Amygdala (tissue), 56 donors: ENCODE results near the gene AUNIP.
"Not testable (repeated sequence)": the region's sequence is repeated elsewhere in the genome, so short reads cannot be mapped to it uniquely, and the experiment has no call there.

ENCODE experiments used
- DNase-seq, 56 donors: peaks; one replicate each; lab custom pipeline; 2025; lab: John Stamatoyannopoulos, UW

AUNIP gene

DNA sequence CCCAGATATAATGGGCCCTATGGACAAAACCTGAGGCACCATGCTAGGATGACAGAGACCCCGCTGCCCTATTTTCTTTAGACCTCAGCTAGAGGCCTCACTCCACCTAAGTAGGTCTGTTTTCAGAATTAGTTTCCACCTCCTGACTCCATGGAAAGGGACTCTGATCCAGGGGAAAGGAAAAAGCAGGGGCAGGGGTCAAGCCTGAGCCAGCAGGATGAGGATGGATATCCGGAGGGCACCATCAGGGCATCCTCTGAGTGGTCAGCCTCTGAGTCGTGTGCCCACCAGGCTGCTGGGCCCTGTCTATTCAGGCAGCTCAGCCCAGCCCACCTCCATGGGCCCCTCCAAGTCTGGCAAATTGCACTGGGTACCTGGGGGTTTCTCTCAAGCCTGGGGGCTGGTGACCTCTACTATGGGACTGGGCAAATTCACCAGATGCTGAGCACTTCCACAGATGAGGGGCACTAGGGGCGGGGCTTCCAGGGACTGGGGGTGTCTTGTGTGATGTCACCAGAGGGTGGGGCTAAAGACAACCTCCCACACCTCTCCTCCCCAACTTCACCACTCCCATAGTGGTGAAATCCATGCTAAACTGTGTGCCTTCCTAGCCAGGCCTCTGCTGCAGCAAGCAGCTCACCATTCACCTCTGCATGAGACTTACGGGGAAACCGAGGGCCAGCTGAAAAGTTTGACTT, 10.8 kb upstream of the AUNIP start:
- no peak for DNase-seq

DNA sequence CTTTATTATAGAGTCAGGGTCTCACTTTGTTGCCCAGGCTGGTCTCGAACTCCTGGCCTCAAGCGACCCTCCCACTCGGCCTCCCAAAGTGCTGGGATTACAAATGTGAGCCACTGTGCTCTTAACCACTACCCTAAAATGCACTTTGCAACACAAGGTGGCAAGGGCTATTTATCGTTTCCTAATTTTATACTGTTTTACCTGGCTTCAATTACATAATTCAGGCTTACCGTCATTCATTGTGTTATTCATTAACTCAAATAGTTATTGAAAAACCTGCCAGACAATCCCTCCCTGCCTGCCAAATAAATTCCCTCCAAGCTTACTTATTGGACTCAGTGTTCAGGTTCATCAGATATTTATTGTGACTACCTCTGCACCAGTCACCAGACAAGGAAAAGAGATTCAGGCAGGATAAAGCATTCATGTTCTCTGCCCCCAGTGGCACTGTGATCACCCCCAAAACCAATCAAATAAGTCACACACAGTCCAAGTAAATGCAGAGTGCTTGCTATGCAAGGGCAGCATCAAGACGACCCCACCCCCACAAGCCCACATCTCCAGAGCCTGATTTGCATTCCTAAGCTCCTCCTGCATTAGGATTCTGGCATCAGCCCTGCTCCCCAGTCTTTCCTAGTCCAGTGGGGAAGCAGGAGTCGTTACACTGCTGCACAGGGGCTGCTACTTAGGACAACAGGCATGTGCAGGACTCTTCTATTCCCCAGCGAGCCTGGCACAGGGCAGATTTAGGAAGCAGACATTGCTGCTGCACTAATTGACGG, 8.1 kb upstream of the AUNIP start:
- no peak for DNase-seq

DNA sequence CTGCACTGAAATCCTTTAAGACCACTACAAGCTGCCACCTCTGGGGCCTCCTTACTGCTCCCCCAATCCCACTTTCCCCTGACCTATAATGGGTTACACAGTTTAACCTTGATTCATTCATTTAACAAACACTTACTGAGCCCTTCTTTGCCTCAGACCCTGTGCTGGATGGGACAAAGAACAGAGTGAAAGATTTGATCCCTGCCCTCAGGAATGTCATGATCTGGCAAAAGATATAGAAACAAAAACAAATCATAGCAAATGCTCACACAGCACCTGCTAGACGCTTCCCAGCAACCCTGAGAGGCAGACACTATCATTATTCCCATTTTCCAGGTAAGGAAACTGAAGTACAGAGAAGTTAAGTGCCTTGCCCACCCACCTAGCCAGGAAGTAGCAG, 7.0 kb upstream of the AUNIP start:
- DNase-seq: no peak

DNA sequence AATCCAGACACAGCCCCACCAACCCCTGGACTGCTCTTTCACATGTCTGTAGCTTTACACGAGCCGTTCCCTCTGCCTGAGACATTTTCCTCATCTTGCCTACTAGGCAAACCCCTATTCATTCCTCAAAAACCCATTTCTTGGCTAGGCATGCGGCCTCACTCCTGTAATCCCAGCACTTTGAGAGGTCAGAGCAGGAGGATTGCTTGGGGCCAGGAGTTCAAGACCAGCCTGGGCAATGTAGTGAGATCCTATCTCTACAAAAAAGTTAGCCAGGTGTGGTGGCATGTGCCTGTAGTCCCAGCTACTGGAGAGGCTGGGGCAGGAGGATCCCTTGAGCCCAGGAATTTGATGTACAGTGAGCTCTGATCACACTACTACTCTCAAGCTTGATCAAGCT, 5.2 kb upstream of the AUNIP start:
- no peak for DNase-seq

DNA sequence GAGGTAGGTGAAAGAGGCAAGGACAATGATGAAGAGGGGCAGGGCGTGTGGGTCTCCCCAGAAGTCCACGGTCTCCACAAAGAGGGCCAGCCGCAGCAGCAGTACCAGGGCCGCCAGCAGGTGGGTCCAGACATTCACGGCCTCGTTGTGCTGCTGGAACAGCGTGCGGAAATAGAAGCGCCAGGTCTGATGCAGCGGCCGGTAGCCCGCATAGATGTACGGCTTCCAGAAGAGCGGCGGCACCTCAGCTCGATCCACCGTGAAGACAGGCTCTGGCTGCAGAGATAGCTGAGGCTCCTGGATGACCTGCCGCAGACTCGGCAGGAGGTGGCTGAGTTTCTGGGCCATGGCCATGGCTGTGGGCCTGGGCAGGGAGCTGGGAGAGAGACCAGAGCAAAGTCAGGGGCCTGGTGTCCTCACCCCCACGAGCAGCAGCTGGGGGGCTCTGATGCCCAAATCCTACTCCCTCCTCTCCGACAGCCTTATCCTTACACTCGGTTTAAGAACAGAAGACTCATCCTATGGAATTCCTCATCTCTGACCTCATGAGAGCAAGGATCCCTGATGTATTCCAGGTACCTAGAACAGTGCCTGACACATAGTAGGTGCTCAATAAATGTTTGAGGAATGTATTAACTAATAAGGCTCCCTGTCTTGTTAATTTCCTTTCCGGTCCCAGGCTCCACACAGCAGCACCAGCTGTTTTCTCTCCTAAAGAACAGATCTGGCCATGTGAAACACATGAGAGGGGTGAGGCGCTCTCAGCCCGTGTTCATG, 4.4 kb upstream of the AUNIP start:
- no peak for DNase-seq

DNA sequence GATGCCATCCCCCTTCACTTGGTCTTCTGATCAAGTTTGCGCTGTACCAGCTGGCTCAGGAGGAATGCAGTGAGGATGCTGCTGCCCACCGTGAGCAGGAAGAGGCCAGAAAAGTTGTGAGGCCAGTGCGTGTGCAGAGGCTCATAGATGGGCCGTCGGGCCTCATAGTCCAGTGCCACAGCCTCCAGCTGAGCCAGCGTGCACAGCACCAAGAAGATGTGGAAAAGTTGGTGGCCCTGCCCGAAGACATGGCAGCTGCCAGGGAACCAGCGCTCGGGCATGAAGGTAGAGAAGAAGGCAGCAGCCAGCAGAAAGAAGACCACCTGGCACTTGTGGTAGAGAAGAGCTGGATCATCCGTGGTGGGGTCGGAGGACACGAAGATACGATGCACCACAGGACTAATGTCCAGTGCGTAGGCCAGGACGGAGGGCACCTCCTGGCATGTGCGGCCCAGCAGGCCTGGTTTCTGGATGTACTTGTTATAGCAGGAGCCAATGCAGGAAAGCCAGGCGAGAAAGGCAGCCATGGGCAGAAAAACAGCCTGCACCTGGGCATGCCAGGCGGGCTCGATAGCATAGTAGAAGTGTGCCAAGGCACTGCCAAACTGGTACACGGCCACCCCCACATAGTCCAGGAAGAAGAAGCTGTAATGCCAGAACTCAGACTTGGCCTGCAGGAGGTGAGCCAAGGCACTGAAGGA, 3.7 kb upstream of the AUNIP start:
- no peak for DNase-seq

DNA sequence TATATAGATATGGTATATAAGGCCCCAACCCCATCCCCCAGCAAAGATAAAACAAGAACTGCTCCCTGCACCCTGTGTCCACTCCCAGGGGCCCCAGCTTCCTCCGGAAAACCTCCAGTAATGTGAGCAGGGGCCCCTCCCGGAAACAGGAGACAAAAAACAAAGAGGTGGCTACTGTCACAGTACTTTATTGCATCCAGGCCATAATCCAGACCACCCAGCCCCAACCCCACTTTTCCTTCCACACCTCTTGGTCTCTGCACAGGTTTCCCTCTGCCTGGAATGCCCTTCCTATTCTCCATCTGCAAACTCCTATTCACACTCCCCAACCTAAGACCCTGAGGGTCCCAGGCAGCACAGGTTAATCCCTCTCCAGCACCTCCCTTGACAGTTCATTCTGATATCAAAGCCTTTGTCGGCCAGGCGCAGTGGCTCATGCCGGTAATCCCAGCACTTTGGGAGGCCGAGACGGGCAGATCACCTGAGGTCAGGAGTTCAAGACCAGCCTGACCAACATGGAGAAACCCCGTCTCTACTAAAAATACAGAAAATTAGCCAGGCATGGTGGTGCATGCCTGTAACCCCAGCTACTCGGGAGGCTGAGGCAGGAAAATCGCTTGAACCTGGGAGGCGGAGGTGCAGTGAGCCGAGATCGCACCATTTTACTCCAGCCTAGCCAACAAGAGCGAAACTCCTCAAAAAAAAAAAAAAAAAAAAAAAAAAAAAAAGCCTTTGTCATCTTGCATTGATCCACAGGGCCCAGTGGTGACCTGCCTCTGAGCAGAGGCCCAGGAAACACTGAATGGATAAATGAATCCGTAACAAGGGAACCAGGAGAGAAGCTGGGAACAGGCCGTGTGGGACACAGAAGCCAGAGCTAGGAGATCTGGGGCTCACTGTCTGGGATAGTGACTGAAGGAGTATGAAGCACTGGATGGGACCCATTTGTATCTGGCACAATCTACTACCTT, 2.3 kb upstream of the AUNIP start:
- no peak for DNase-seq

DNA sequence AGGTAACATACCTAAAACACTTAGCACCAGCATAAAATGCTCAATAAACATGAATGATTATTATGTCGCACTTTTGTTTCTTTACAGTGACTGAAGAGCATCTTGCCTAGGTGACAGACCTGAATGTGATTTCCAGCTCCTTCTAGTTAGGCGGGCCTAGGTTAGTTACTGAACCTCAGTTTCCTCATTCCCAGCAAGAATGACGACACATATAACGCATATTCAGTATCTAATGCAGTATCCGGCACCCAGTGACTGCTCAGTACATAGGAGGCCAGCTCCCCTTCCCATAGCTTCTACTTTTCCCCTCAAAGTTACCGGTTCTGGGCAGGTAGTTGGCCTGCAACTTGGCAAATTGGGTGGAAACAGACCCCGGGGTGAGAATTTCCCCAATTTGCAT, 763 bp downstream of the AUNIP start:
- DNase-seq: no peak

DNA sequence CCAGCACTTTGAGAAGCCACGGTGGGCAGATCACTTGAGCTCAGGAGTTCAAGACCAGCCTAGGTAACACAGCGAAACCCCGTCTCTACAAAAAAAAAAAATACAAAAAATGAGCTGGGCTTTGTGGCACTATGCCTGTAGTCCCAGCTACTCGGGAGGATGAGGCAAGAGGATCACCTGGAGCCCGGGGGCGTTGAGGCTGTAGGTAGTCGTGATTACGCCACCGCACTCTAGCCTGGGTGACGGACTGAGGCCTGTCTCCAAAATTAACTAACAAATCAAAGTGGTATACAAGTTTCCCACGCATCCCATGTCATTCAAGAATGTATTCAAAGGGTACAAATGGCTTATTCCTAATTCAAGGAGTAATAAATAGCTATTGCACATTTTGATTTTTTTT, 2.4 kb downstream of the AUNIP start:
- DNase-seq: no peak

DNA sequence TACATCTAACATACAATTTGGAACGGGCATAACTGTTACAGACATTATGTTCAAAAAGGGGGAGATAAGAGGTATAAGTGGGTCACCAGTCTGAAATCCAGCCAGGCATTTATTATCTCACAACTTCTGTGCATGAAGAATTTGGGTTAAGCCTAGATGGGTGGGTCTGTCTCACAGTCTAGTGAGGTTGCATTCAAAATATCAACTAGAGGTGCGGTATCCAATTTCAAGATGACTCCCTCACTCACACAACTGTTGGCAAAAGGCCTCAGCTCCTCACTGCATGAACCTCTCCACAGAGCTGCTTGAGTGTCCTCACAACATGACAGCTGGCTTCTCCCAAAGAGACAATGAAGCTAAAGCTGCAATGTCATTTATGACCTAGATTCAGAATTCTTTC, 4.7 kb downstream of the AUNIP start:
- no peak for DNase-seq

DNA sequence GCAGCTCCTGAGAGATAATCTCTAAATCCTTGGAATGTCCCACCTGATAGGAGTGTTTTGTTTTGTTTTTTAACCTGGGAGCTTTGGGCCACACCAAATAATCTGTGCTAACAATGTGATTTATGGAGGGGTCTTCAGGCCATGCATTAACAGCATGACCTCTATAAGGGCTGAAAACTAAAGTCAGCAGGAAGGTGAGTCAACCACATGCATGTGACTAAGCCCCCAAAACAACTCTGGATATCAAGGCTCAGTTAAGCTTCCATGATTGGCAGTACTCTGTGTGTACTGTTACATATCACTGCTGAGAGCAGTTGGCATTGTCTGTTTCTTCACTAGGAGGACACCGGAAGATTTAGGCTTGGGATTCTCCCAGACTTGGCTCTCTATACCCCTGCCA, 10.7 kb downstream of the AUNIP start:
- DNase-seq: no peak

DNA sequence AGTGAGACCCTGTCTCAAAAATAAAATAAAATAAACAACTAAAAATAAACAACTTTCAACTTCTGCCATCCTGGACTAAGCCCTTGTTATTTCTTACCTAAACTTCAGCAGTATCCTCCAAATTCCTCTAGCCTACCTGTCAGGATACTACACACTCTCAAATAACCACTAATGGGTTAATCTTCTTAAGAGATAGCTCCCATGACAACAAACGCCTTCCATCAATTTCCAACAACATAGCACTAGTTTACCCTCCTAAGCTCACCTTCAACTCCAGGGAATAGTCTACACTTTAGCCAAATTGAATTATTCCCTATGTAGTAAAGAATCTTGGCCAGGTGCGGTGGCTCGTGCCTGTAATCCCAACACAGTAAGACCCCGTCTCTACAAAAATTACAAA, 11.3 kb downstream of the AUNIP start:
- no peak for DNase-seq

DNA sequence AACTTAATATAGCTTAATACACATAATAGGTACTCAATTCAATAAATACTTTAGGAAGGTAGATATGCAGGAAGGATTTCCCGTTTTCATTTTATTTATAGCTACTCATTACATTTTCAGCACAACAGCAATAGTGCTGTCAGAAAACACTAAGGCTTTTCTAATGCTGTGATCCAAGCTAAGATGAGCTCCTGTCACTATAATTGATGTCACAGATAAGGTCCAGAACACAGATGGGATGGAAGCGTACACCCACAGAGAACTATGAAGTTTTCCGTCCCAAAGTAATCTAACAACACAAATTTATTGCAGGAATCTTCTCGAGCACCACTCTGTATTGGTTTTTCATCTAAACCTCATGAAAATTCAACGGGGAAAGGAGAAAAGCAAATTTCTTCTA, 13.6 kb downstream of the AUNIP start:
- DNase-seq: no peak

DNA sequence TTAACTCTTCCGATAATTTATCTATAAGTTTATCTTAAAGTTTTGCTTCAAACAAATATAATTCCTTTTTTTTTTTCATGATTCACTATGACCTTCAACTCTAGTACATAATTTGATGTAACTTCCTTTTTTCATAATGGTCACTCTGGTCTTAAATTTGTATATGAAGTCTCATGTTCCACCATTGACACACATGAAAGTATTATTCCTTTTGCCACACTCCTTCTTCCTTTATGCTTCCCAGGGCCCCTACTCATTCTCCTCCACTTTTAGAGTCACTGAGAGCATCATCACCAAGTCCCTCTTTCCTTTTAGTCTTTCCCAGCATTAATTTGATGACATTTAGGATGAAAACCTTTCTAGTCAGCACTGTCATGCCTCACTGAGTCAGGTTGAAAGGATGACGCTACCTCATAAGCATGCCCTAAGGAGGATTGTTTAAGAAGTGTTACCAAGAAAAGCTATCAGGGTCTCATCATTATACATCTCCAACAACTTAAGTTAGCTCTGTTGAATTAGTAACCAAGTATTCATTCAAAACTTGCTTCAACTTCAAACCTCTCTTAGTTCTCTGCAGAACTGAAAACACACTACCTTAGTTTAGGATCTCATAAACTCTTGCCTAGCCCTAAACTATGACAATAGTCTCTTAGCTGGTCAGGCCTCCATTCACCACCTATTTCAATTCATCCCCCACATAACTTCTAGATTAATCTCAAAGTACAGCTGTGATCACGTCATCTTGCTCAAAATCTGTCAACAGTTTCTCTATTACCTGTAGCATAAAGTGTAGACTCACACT, 14.5 kb downstream of the AUNIP start:
- no peak for DNase-seq

DNA sequence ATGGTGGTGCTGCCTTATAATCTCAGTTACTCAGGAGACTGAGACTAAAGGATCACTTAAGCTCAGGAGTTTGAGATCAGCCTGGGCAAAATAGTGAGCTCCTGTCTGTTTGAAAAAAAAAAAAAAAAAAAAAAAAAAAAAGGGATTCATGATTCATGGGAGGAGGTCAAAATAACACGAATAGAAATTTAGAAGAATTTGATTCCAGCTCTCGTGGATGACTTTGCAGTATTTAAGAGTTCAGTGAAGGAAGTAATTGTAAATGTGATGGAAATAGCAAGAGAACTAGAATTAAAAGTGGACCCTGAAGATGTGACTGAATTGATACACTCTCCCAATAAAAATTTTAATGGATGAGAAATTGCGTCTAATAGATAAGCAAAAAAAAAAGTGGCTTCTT, 15.8 kb downstream of the AUNIP start:
- no peak for DNase-seq

DNA sequence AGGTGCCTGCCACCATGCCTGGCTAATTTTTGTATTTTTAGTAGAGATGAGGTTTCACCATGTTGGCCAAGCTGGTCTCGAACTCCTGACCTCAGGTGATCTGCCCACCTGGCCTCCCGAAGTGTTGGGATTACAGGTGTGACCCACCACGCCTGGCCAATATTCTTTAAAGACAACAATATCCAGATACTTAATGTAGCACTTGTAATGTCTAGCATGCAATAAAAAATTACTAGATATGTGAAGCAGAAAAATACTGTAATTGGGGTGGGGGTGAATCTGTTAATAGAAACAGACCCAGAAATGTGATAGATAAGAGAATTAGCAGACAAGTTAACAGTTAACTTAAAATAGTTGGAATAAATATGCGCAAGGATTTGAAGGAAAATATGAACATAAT, 19.4 kb downstream of the AUNIP start:
- not testable (repeated sequence) for DNase-seq

DNA sequence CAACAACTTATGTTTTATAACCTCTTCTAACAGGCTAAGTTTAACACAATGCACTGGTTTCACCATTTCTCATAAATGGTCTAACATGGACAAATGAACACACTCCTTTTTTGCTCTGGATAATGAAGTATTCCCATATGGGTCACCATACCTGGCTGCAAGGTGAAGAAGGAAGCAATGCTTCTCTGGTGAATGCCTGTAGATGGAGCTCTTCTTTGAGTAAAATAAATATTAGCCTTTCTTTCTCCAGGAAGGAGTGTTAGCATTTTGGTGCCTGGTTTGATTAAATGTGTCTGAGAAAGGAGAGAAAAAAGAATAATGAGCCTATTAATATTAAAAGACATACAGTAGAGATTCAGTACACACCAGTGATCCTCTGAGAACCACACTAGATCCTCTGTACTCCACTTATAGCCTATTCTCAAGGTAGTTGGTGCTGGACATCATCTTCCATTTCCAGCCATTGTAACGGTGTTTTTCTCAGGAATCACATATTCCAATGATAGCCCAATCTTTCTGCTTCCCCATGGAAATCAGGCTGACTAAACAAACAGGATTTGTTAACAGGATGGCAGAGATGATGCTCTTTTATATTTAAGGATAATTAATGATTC, 21.9 kb downstream of the AUNIP start:
- peak in 1 of 56 donors; percentile 86 for DNase-seq

DNA sequence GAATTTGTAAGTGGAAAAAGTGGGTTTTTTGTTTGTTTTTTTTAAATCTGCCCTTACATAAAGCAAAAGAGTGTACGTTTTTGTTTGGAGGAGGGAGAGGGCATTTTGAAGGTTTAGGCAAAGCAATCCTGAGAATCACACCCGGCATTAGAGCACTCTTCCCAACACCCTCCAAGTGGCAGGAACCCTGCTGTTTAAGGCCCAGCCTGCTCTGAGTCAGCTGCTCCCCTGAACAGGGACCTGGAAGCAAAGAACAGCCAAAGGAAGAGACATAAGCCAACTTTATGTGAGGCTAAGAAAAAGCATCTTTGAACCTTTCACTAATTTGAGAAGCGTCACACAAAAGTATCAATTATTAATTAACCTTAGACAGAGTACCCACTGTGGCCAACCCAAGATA, 22.6 kb downstream of the AUNIP start:
- DNase-seq: no peak
